ENCODE measurements around the gene F8A1. TPM values are rescaled to one million over a fixed set of nuclear protein-coding genes. Genes with fewer than 3 reads are reported as not detected.

Gene F8A1
- total RNA-seq, 1 experiment from 2014 or later, result 18.8 TPM

DNA sequence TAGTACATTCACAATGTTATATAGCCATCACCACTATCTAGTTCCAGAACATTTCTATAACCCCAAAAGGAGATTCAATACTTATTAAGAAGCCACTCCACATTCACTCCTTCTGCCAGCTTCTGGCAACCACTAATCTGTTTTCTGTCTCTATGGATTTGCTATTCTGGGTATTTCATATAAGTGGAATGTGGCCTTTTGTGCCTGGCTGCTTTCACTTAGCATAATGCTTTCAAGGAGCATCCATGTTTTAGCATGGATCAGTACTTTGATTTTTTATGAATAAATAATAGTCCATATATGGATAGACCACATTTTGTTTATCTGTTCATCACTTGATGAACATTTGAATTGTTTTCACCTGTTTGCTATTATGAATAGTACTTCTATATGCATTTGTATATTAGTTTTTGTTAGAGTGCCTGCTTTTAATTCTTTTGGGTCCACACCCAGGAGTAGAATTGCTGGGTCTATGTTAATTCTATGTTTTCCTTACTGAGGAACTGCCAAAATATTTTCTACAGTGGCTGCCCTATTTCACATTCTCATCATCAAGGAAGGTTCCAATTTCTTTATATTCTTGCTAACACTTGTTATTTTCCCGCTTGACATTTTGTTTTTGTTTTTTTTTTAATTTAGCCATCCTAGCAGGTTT, 35.1 kb upstream of the F8A1 start:
- Histone ChIP-seq H3K23ac (ENCODE audit: insufficient read length, low read depth, low read length) (no peak overlapping the region), H3K9me3 (ENCODE audit: control insufficient read depth, low read depth, low read length) (peaks cover 16% of the 10 kb centered on the region), H3K18ac (ENCODE audit: insufficient read length, low read depth, low read length) (no peak overlapping the region), H2BK20ac (ENCODE audit: low read depth, low read length, poor library complexity, severe bottlenecking) (no peak overlapping the region), H3K79me1 (ENCODE audit: insufficient read depth, low read depth, low read length, poor library complexity, severe bottlenecking) (no peaks in the 10 kb centered on the region), H3K27me3 (ENCODE audit: insufficient read depth, low read length) (no peaks in the 10 kb centered on the region), H3K14ac (ENCODE audit: insufficient read depth, low read length) (no peak overlapping the region), H2BK12ac (ENCODE audit: insufficient read length, low read depth, low read length) (no peak overlapping the region), H3K56ac (ENCODE audit: insufficient read length, low read depth, low read length) (no peak overlapping the region), H2AFZ (ENCODE audit: low read length) (no peak overlapping the region), H3K4me1 (ENCODE audit: insufficient read depth, low read length) (no peaks in the 10 kb centered on the region), H4K91ac (ENCODE audit: insufficient read length, low read depth, low read length) (no peak overlapping the region), H3K4me2 (ENCODE audit: insufficient read depth, insufficient read length, low read length) (no peak overlapping the region), H4K8ac (replicated peaks; ENCODE audit: insufficient read length, low read depth, low read length) (no peak overlapping the region), H2BK120ac (ENCODE audit: low read depth, low read length, poor library complexity, severe bottlenecking) (no peak overlapping the region), H2AK5ac (ENCODE audit: insufficient read length, low read length) (no peak overlapping the region), H3K4ac (ENCODE audit: low read depth, low read length) (no peak overlapping the region), H3K27ac (ENCODE audit: insufficient read length, low read depth, low read length) (no peak overlapping the region), H3K79me2 (ENCODE audit: insufficient read depth, low read length) (no peaks in the 10 kb centered on the region), H4K20me1 (ENCODE audit: control insufficient read depth, insufficient read depth, insufficient read length) (no peaks in the 10 kb centered on the region), H3K23me2 (ENCODE audit: insufficient read length, low read depth, low read length, poor library complexity, severe bottlenecking) (no peaks in the 10 kb centered on the region), H2BK5ac (ENCODE audit: insufficient read length, low read length) (no peak overlapping the region), H3T11ph (ENCODE audit: low read length) (no peak overlapping the region), H3K9ac (ENCODE audit: extremely low read depth, insufficient read length, low read length) (no peak overlapping the region), H2BK15ac (ENCODE audit: low read depth, low read length) (no peak overlapping the region), H4K5ac (ENCODE audit: insufficient read length, low read depth, low read length) (no peak overlapping the region)
- H3K27me3 Mint-ChIP-seq (ENCODE audit: low read depth), result peaks cover 5% of the 10 kb centered on the region; the same call in 1 of the 2 replicates
- TF ChIP-seq, protein P1, sequence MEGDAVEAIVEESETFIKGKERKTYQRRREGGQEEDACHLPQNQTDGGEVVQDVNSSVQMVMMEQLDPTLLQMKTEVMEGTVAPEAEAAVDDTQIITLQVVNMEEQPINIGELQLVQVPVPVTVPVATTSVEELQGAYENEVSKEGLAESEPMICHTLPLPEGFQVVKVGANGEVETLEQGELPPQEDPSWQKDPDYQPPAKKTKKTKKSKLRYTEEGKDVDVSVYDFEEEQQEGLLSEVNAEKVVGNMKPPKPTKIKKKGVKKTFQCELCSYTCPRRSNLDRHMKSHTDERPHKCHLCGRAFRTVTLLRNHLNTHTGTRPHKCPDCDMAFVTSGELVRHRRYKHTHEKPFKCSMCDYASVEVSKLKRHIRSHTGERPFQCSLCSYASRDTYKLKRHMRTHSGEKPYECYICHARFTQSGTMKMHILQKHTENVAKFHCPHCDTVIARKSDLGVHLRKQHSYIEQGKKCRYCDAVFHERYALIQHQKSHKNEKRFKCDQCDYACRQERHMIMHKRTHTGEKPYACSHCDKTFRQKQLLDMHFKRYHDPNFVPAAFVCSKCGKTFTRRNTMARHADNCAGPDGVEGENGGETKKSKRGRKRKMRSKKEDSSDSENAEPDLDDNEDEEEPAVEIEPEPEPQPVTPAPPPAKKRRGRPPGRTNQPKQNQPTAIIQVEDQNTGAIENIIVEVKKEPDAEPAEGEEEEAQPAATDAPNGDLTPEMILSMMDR (conservative IDR thresholded peaks at IDR 0.05), result no peak
- DNase-seq, result no peak
- H3K4me1 Mint-ChIP-seq, result no peaks in the 10 kb centered on the region; a peak in 1 of 4 replicates
- no peak overlapping the region for H3K4me3 Mint-ChIP-seq
- H3K9me3 Mint-ChIP-seq, result peaks cover 71 to 73% of the 10 kb centered on the region in 2 experiments
- H3K36me3 Mint-ChIP-seq (ENCODE audit: insufficient read depth in 1 of 3, low read depth in 3 of 3), result peaks cover 7 to 19% (median 17%) of the 10 kb centered on the region in 3 experiments
- H3K27ac Mint-ChIP-seq, result no peak overlapping the region
- WGBS (ENCODE audit: extremely low coverage, insufficient read length, low lambda C conversion rate), result no CpG with 5 or more reads among the region's 1 CpG
